Measurements from ENCODE around the gene FNIP2. TPM values are rescaled to one million over a fixed set of nuclear protein-coding genes. Genes with fewer than 3 reads are reported as not detected.

Gene FNIP2
- total and polyA plus RNA-seq, 4 donors, result 8.8 to 88.7 (median 23.5) TPM

DNA sequence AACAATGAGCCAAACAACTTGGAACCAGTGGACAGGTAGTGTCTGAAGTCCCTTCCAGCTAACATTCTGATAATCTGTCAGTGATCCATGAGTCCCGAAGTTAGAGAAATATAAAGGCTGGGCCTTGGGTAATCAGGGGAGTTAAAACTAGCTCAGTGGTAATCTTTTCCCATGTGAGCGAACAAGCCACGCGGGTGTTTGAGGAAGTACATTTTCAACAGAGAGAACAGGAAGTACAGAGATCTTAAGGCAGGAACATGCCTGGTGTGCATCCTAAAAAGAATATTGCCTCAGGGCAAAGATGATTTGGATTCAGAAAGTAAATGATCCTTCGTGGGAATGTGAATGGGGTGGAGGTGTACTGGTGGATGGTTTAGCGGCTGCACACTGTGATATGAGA, 42.9 kb downstream of the FNIP2 start:
- no peak overlapping the region for H3K9ac ChIP-seq (ENCODE audit: low read depth in 1 of 2, low read length in 2 of 2)
- no peak for TF ChIP-seq YY1 (IDR thresholded peaks at IDR 0.05)
- TF ChIP-seq FOXA2 (IDR thresholded peaks at IDR 0.05), result no peak
- TF ChIP-seq FOXA1 (IDR thresholded peaks at IDR 0.05), result no peak
- TF ChIP-seq JUND (IDR thresholded peaks at IDR 0.05), result no peak
- TF ChIP-seq ATF3 (IDR thresholded peaks at IDR 0.05), result no peak
- no peak for TF ChIP-seq EGR1 (IDR thresholded peaks at IDR 0.05; ENCODE audit: low read depth in 2 of 2)
- TF ChIP-seq, protein P1, sequence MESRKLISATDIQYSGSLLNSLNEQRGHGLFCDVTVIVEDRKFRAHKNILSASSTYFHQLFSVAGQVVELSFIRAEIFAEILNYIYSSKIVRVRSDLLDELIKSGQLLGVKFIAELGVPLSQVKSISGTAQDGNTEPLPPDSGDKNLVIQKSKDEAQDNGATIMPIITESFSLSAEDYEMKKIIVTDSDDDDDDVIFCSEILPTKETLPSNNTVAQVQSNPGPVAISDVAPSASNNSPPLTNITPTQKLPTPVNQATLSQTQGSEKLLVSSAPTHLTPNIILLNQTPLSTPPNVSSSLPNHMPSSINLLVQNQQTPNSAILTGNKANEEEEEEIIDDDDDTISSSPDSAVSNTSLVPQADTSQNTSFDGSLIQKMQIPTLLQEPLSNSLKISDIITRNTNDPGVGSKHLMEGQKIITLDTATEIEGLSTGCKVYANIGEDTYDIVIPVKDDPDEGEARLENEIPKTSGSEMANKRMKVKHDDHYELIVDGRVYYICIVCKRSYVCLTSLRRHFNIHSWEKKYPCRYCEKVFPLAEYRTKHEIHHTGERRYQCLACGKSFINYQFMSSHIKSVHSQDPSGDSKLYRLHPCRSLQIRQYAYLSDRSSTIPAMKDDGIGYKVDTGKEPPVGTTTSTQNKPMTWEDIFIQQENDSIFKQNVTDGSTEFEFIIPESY (IDR thresholded peaks at IDR 0.05), result no peak
- no peak for TF ChIP-seq HNF4G (IDR thresholded peaks at IDR 0.05)
- no peak for TF ChIP-seq GABPA (IDR thresholded peaks at IDR 0.05 in 1 of 2, conservative IDR thresholded peaks at IDR 0.05 in 1 of 2)
- TF ChIP-seq SP1 (IDR thresholded peaks at IDR 0.05), result no peak
- TF ChIP-seq CTCF (IDR thresholded peaks at IDR 0.05; ENCODE audit: low read depth, low read length, missing input control), result no peak
- TF ChIP-seq TAF1 (conservative IDR thresholded peaks at IDR 0.05), result no peak
- TF ChIP-seq RAD21 (IDR thresholded peaks at IDR 0.05), result no peak
- TF ChIP-seq REST (IDR thresholded peaks at IDR 0.05), result no peak
- no peak for TF ChIP-seq HNF4A (conservative IDR thresholded peaks at IDR 0.05)
- no peak for TF ChIP-seq RXRA (IDR thresholded peaks at IDR 0.05)
- TF ChIP-seq, protein P2, sequence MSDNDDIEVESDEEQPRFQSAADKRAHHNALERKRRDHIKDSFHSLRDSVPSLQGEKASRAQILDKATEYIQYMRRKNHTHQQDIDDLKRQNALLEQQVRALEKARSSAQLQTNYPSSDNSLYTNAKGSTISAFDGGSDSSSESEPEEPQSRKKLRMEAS (IDR thresholded peaks at IDR 0.05), result no peak
- TF ChIP-seq NR2F2 (IDR thresholded peaks at IDR 0.05), result no peak

More for the DNA sequence above, 42.9 kb downstream of the FNIP2 start:
- no peak for DNase-seq (ENCODE audit: low spot score)
- 46% methylated on average over 6 of the region's 6 CpGs for WGBS
- Histone ChIP-seq H3K4me3 (ENCODE audit: low read depth in 1 of 3, low read length in 3 of 3) (no peak overlapping the region), H3K36me3 (ENCODE audit: control insufficient read depth in 4 of 4, insufficient read depth in 3 of 4, low read depth in 1 of 4, low read length in 3 of 4) (no peaks in the 10 kb centered on the region), H3K4me1 (ENCODE audit: control insufficient read depth in 4 of 4, insufficient read depth in 4 of 4, low read length in 3 of 4) (peaks cover 21 to 73% (median 54%) of the 10 kb centered on the region in 4 donors), H3K9me3 (ENCODE audit: control insufficient read depth in 4 of 4, low read length in 3 of 4) (no peaks in the 10 kb centered on the region), H3K27me3 (ENCODE audit: control insufficient read depth in 4 of 4, insufficient read depth in 4 of 4, low read length in 3 of 4) (no peaks in the 10 kb centered on the region), H3K27ac (ENCODE audit: low read depth in 1 of 2, low read length in 2 of 2) (peak overlapping the region; percentile 46 to 47)

All from liver (tissue), 9 donors.